Astrocyte (in vitro differentiated cells and primary cell): ENCODE results near the gene KIF21A. TPM values are rescaled to one million over a fixed set of nuclear protein-coding genes. Genes with fewer than 3 reads are reported as not detected.

ENCODE experiments used
- DNase-seq: peaks from one replicate; pipeline ENCODE4 v3.0.0-alpha.2; 2010; ENCODE audit warnings: low read depth
- FAIRE-seq: peaks from 2 replicates; lab custom pipeline; 2011; peaks lifted over from hg19 to GRCh38; lab: Jason Lieb, UNC
- H2AFZ ChIP-seq: 2 replicates; pipeline ENCODE4 v1.6.0; 2012; ENCODE audit warnings: low read depth, low read length, inconsistent platforms
- H3K27ac ChIP-seq: 2 replicates; pipeline ENCODE4 v1.5.1; 2011; ENCODE audit warnings: low read depth, low read length, inconsistent platforms
- H3K27me3 ChIP-seq: 2 replicates; pipeline ENCODE4 v1.6.0; 2011; ENCODE audit warnings: low read length, inconsistent platforms; ENCODE audit not compliant: insufficient read depth
- H3K36me3 ChIP-seq: 2 replicates; pipeline ENCODE4 v1.5.1; 2011; ENCODE audit warnings: low read length, inconsistent platforms; ENCODE audit not compliant: insufficient read depth
- H3K4me1 ChIP-seq: 2 replicates; pipeline ENCODE4 v1.5.1; 2011; ENCODE audit warnings: low read length, inconsistent platforms; ENCODE audit not compliant: insufficient read depth
- H3K4me2 ChIP-seq: 2 replicates; pipeline ENCODE4 v1.6.0; 2012; ENCODE audit warnings: low read length, inconsistent platforms
- H3K4me3 ChIP-seq: 2 replicates; pipeline ENCODE4 v1.5.1; 2011; ENCODE audit warnings: low read depth, mild to moderate bottlenecking, low read length, inconsistent platforms; ENCODE audit not compliant: insufficient read depth
- H3K79me2 ChIP-seq: 2 replicates; pipeline ENCODE4 v1.6.0; 2012; ENCODE audit warnings: mild to moderate bottlenecking, low read length, inconsistent platforms; ENCODE audit not compliant: insufficient read depth
- H3K9ac ChIP-seq: 2 replicates; pipeline ENCODE4 v1.6.0; 2012; ENCODE audit warnings: mild to moderate bottlenecking, low read length, inconsistent platforms
- H3K9me3 ChIP-seq: 2 replicates; pipeline ENCODE4 v1.5.1; 2012; ENCODE audit warnings: low read depth, mild to moderate bottlenecking, low read length, inconsistent platforms; ENCODE audit not compliant: insufficient read depth
- H4K20me1 ChIP-seq: 2 replicates; pipeline ENCODE4 v1.6.0; 2012; ENCODE audit warnings: low read length, inconsistent platforms; ENCODE audit not compliant: insufficient read depth
- H3K27ac Mint-ChIP-seq: one replicate; pipeline ENCODE4 v1.8.0; 2021; ENCODE audit warnings: mild to moderate bottlenecking, mixed read lengths; ENCODE audit not compliant: unreplicated experiment
- H3K27me3 Mint-ChIP-seq: one replicate; pipeline ENCODE4 v1.8.0; 2021; ENCODE audit warnings: low read depth, mixed read lengths; ENCODE audit not compliant: unreplicated experiment
- H3K36me3 Mint-ChIP-seq: one replicate; pipeline ENCODE4 v1.8.0; 2021; ENCODE audit warnings: low read depth, mixed read lengths; ENCODE audit not compliant: unreplicated experiment
- H3K4me1 Mint-ChIP-seq: one replicate; pipeline ENCODE4 v1.8.0; 2021; ENCODE audit warnings: low read depth, mixed read lengths; ENCODE audit not compliant: unreplicated experiment
- H3K4me3 Mint-ChIP-seq: one replicate; pipeline ENCODE4 v1.8.0; 2021; ENCODE audit warnings: mild to moderate bottlenecking, moderate library complexity, mixed read lengths; ENCODE audit not compliant: unreplicated experiment
- H3K9me3 Mint-ChIP-seq: one replicate; pipeline ENCODE4 v1.8.0; 2021; ENCODE audit warnings: mild to moderate bottlenecking, mixed read lengths; ENCODE audit not compliant: unreplicated experiment
- CTCF ChIP-seq: IDR thresholded peaks from 2 replicates; pipeline ENCODE4 v1.5.1; 2011; ENCODE audit warnings: low read depth, mild to moderate bottlenecking, inconsistent platforms, low read length, moderate library complexity; ENCODE audit not compliant: insufficient read depth
- EZH2 ChIP-seq: IDR thresholded peaks from 2 replicates; pipeline ENCODE4 v1.6.1; 2012; ENCODE audit warnings: mild to moderate bottlenecking, low read length, inconsistent platforms; ENCODE audit not compliant: insufficient read depth
- total RNA-seq: library from RNA; stranded (reverse); gene quantifications from 2 replicates; pipeline ENCODE4 v1.2.1, GENCODE V29; 2021

The KIF21A gene
- total RNA-seq, 1 donor from 2014 or later, result 26.3 TPM

DNA sequence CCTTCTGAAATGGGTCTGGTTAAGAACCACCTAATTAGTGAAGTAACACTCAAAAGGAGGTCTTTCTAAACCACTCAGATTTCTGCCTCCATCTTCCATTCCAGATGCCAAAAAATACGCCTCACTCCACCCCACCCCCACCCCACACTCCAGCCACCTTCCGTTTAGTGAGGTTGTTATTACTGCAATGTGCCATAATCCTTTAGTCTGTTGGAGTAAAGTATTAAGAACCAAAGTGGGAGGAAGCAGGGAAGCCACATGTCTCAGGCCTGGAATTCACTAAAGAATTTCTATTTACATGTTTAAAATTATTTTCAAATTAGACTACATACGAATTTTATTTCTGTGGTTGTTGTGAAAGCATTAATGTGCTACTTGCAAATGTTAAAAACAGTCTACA lies 7.4 kb downstream of the KIF21A start:
- Mint-ChIP-seq H3K9me3 (no peaks in the 10 kb centered on the region), H3K27me3 (no peaks in the 10 kb centered on the region), H3K27ac (no peak overlapping the region), H3K4me3 (no peak overlapping the region), H3K4me1 (peaks cover 8% of the 10 kb centered on the region), H3K36me3 (no peaks in the 10 kb centered on the region)
- no peak for TF ChIP-seq CTCF
- no peak for TF ChIP-seq EZH2
- no peak overlapping the region for H3K27ac ChIP-seq
- H3K79me2 ChIP-seq, result peaks cover 12% of the 10 kb centered on the region
- no peak for DNase-seq
- peaks cover under 1% of the 10 kb centered on the region for H4K20me1 ChIP-seq
- no peak overlapping the region for H3K9ac ChIP-seq
- no peaks in the 10 kb centered on the region for H3K36me3 ChIP-seq
- H3K4me2 ChIP-seq, result no peak overlapping the region
- no peaks in the 10 kb centered on the region for H3K27me3 ChIP-seq
- no peak for FAIRE-seq
- no peaks in the 10 kb centered on the region for H3K9me3 ChIP-seq
- H3K4me1 ChIP-seq, result no peaks in the 10 kb centered on the region
- H2AFZ ChIP-seq, result no peak overlapping the region
- H3K4me3 ChIP-seq, result no peak overlapping the region

DNA sequence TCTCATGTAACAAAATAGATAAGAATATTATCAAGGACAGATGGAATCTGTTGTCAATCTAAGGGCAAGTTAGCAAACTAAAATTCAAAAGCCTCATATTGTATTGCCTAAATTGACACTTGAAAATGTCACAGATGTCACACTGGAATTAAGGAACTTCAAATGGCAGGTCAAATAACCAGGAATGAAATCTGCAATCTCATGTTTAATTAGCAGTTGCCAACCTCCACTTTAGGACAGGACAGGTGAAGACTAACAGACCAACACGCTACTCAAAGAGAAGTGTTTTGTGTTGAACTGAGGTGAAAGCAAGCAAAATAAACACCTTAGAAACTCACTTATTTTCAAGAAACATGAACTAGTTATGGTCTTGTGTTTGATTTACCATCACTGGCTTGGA lies 11.1 kb downstream of the KIF21A start:
- no peak overlapping the region for H3K9ac ChIP-seq
- Mint-ChIP-seq H3K27me3 (no peaks in the 10 kb centered on the region), H3K9me3 (no peaks in the 10 kb centered on the region), H3K36me3 (no peaks in the 10 kb centered on the region), H3K4me1 (peaks cover 14% of the 10 kb centered on the region), H3K27ac (no peak overlapping the region), H3K4me3 (no peak overlapping the region)
- no peaks in the 10 kb centered on the region for H3K36me3 ChIP-seq
- TF ChIP-seq EZH2 (no peak), CTCF (no peak)
- no peaks in the 10 kb centered on the region for H3K79me2 ChIP-seq
- no peak for FAIRE-seq
- DNase-seq, result no peak
- H3K9me3 ChIP-seq, result no peaks in the 10 kb centered on the region
- no peaks in the 10 kb centered on the region for H4K20me1 ChIP-seq
- no peaks in the 10 kb centered on the region for H3K4me1 ChIP-seq
- no peaks in the 10 kb centered on the region for H3K27me3 ChIP-seq
- H3K27ac ChIP-seq, result no peak overlapping the region
- no peak overlapping the region for H3K4me3 ChIP-seq
- H2AFZ ChIP-seq, result no peak overlapping the region
- H3K4me2 ChIP-seq, result no peak overlapping the region

- Histone ChIP-seq H4K20me1 (no peaks in the 10 kb centered on the region), H3K4me1 (no peaks in the 10 kb centered on the region), H3K4me3 (no peak overlapping the region), H3K9ac (no peak overlapping the region), H3K4me2 (no peak overlapping the region), H3K27me3 (no peaks in the 10 kb centered on the region), H3K36me3 (no peaks in the 10 kb centered on the region), H2AFZ (no peak overlapping the region), H3K9me3 (no peaks in the 10 kb centered on the region), H3K79me2 (no peaks in the 10 kb centered on the region), H3K27ac (no peak overlapping the region)
- Mint-ChIP-seq H3K27me3 (no peaks in the 10 kb centered on the region), H3K4me3 (no peak overlapping the region), H3K9me3 (no peaks in the 10 kb centered on the region), H3K36me3 (no peaks in the 10 kb centered on the region), H3K4me1 (peaks cover 15% of the 10 kb centered on the region), H3K27ac (no peak overlapping the region)
- FAIRE-seq (no peak), DNase-seq (no peak)
- TF ChIP-seq CTCF (no peak), EZH2 (no peak)
Measured at GRCh38 chr12:39431002-39431796, 11.7 kb downstream of the KIF21A start.
